ENCODE results near the gene ARF4. TPM values are rescaled to one million over a fixed set of nuclear protein-coding genes. Genes with fewer than 3 reads are reported as not detected.
A peak's percentile ranks its signal among the peaks of the same experiment; 100 is the strongest.
"Not testable (repeated sequence)": the region's sequence is repeated elsewhere in the genome, so short reads cannot be mapped to it uniquely, and the experiment has no call there.

ARF4 gene
- total RNA-seq, result 100 to 1,000 TPM in 2 of 4 donors, 10 to 100 TPM in 2; 52.5 to 166 (median 108) TPM

DNA sequence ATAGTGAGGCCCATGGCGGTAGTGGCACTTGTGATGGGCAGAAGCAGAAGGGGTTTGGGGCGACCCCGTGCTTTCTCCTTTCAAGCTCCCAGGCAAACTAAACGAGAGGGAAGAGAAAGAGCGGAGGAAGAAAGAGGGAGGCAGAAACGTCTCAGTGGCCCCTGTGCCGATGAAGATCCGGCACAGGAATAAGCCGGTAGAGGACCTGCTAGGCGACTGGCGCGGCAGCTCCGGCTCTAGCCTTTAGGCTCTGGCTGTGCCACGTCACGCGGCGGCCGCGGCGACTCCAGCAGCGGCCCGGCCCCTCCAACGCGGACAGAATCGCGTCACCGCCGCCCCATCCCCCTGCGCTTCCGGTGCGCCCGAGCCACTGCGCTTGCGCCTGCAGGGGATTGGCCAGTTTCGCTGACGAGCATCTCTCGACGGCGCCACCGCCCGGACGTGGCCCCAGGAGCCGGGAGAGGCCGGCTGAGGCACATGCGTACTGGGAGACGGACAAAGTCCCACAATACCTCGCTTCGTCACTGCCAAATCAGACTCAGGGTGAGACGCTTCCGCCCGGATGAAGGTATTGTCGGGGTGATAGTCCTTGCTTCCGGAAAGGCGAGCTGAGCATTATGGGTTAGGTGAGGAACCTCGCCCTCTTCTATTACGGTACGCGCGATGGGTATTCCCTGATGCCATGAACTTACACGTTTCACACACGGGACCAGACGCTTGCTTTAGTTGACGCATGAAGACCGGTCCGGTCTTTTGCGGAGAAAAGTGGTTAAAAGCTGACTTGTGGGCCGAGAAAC lies at the start of gene ARF4:
TSS of gene ARF4 (minus strand) at position 218 of the 797 bp plus-strand sequence. CDS start at position 14, 204 bp downstream.
- H3K4me1 ChIP-seq, result peaks cover 0 to 13% of the 10 kb centered on the region in 2 donors
- peak; percentile 95 to 99 for TF ChIP-seq POLR2A (IDR thresholded peaks at IDR 0.05)
- peak in 2 of 4 experiments; percentile 38 to 40 for TF ChIP-seq CTCF (IDR thresholded peaks at IDR 0.05)
- intact Hi-C loops (cut with DNase I; ENCODE audit: low total_unique reads), result no loop called here
- no peaks in the 10 kb centered on the region for H3K9me3 ChIP-seq
- H3K4me3 ChIP-seq, result peak within 1 kb of the TSS; percentile 89 to 91
- H3K27ac ChIP-seq, result peak within 1 kb of the TSS; percentile 98 to 99
- DNase-seq, result peak; percentile 99 to 100
- H3K27me3 ChIP-seq, result no peaks in the 10 kb centered on the region
- no peaks in the 10 kb centered on the region for H3K36me3 ChIP-seq

GRCh38 chr3:57646723-57647122 lies 49.6 kb upstream of the ARF4 start:
- DNase-seq, result no peak
- intact Hi-C loops (cut with DNase I; ENCODE audit: low total_unique reads), result no loop called here

GRCh38 chr3:57644740-57645139 lies 47.6 kb upstream of the ARF4 start:
- TF ChIP-seq CTCF (IDR thresholded peaks at IDR 0.05), result no peak
- no peak for TF ChIP-seq POLR2A (IDR thresholded peaks at IDR 0.05)
- H3K4me1 ChIP-seq, result no peaks in the 10 kb centered on the region
- DNase-seq, result no peak
- peaks cover 0 to 6% of the 10 kb centered on the region in 2 donors for H3K9me3 ChIP-seq
- intact Hi-C loops (cut with DNase I; ENCODE audit: low total_unique reads), result no loop called here
- H3K27ac ChIP-seq, result no peak overlapping the region
- no peaks in the 10 kb centered on the region for H3K27me3 ChIP-seq
- H3K36me3 ChIP-seq, result no peaks in the 10 kb centered on the region
- H3K4me3 ChIP-seq, result no peak overlapping the region

More at GRCh38 chr3:57646723-57647122, 49.6 kb upstream of the ARF4 start:
- no peaks in the 10 kb centered on the region for H3K4me1 ChIP-seq
- H3K36me3 ChIP-seq, result no peaks in the 10 kb centered on the region
- TF ChIP-seq POLR2A (IDR thresholded peaks at IDR 0.05) (no peak), CTCF (IDR thresholded peaks at IDR 0.05) (peak in 3 of 4 experiments; percentile 23 to 38 (median 26))
- H3K27ac ChIP-seq, result no peak overlapping the region
- H3K27me3 ChIP-seq, result no peaks in the 10 kb centered on the region
- peaks cover 0 to 6% of the 10 kb centered on the region in 2 donors for H3K9me3 ChIP-seq
- H3K4me3 ChIP-seq, result no peak overlapping the region

DNA sequence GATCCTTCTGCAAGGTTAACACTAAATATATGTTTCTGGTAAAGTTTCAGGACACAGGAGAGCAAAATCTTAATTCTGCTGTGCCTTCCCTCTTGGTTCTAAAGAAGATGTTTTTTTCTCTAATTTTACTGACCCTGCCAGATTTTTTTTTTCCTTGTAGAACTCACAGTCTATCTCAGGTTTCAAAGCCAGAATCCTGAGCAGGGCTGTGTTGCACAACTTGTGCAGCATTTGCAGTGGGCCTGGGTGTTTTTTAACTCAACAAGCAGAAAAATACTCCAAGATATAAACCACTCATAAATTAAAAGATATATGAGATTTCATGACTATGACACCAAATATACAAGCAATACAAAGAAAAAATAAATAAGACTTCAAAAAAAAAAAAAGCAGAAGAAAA lies 40.2 kb upstream of the ARF4 start:
- intact Hi-C loops (cut with DNase I; ENCODE audit: low total_unique reads), result no loop called here
- DNase-seq, result no peak
- no peak for TF ChIP-seq CTCF (IDR thresholded peaks at IDR 0.05)
- no peak for TF ChIP-seq POLR2A (IDR thresholded peaks at IDR 0.05)
- no peak overlapping the region for H3K4me3 ChIP-seq
- H3K4me1 ChIP-seq, result no peaks in the 10 kb centered on the region
- H3K36me3 ChIP-seq, result no peaks in the 10 kb centered on the region
- no peaks in the 10 kb centered on the region for H3K9me3 ChIP-seq
- no peak overlapping the region for H3K27ac ChIP-seq
- H3K27me3 ChIP-seq, result no peaks in the 10 kb centered on the region

GRCh38 chr3:57634259-57634658 lies 37.1 kb upstream of the ARF4 start:
- H3K36me3 ChIP-seq; H3K27me3 ChIP-seq; DNase-seq; intact Hi-C loops (cut with DNase I; ENCODE audit: low total_unique reads); H3K9me3 ChIP-seq; H3K4me3 ChIP-seq; H3K27ac ChIP-seq; H3K4me1 ChIP-seq: not testable (repeated sequence)

Measured in uterus (tissue), 4 donors.